Measurements from ENCODE around the gene RNF214.
"Not testable (repeated sequence)": the region's sequence is repeated elsewhere in the genome, so short reads cannot be mapped to it uniquely, and the experiment has no call there.

The RNF214 gene

GRCh38 chr11:117232092-117232878, at the start of gene RNF214:
Gene RNF214, plus strand, starts transcription at chr11:117232671. Its CDS starts 1,602 bp downstream, at chr11:117234273.
- TF ChIP-seq ZNF8 (CRISPR knock-in tag; IDR thresholded peaks at IDR 0.05) (no peak), ISL1 (CRISPR knock-in tag; IDR thresholded peaks at IDR 0.05) (no peak), ZNF565 (CRISPR knock-in tag; conservative IDR thresholded peaks at IDR 0.05; ENCODE audit: low read depth) (no peak), CSRNP3 (CRISPR knock-in tag; IDR thresholded peaks at IDR 0.05) (no peak), CREB5 (CRISPR knock-in tag; IDR thresholded peaks at IDR 0.05; ENCODE audit: low read depth) (no peak), SNAI2 (CRISPR knock-in tag; IDR thresholded peaks at IDR 0.05) (no peak), ZFP30 (CRISPR knock-in tag; IDR thresholded peaks at IDR 0.05) (no peak), RARB (CRISPR knock-in tag; IDR thresholded peaks at IDR 0.05) (no peak), CSDC2 (CRISPR knock-in tag; IDR thresholded peaks at IDR 0.05) (no peak)
- peak; percentile 87 for ATAC-seq

- ATAC-seq, result not testable (repeated sequence)
Observed at GRCh38 chr11:117183178-117183577, 49.3 kb upstream of the RNF214 start.

GRCh38 chr11:117183724-117184349, 48.6 kb upstream of the RNF214 start:
- TF ChIP-seq ZC3H10 (CRISPR knock-in tag; IDR thresholded peaks at IDR 0.05) (no peak), ISL1 (CRISPR knock-in tag; IDR thresholded peaks at IDR 0.05) (no peak), CSRNP3 (CRISPR knock-in tag; IDR thresholded peaks at IDR 0.05) (no peak), SNAI2 (CRISPR knock-in tag; IDR thresholded peaks at IDR 0.05) (no peak), ZFP30 (CRISPR knock-in tag; IDR thresholded peaks at IDR 0.05) (no peak), OSR1 (CRISPR knock-in tag; IDR thresholded peaks at IDR 0.05) (no peak), CREB5 (CRISPR knock-in tag; IDR thresholded peaks at IDR 0.05; ENCODE audit: low read depth) (no peak), ZFP3 (CRISPR knock-in tag; IDR thresholded peaks at IDR 0.05) (no peak), TOX (CRISPR knock-in tag; IDR thresholded peaks at IDR 0.05; ENCODE audit: borderline replicate concordance) (no peak), ARNTL (CRISPR knock-in tag; IDR thresholded peaks at IDR 0.05; ENCODE audit: borderline replicate concordance, low read depth) (no peak), ZNF8 (CRISPR knock-in tag; IDR thresholded peaks at IDR 0.05) (no peak), GLIS3 (CRISPR knock-in tag; IDR thresholded peaks at IDR 0.05) (no peak), TCF4 (CRISPR knock-in tag; IDR thresholded peaks at IDR 0.05; ENCODE audit: borderline replicate concordance) (no peak), ESRRG (CRISPR knock-in tag; IDR thresholded peaks at IDR 0.05) (no peak), RARB (CRISPR knock-in tag; IDR thresholded peaks at IDR 0.05) (no peak), PATZ1 (CRISPR knock-in tag; IDR thresholded peaks at IDR 0.05; ENCODE audit: borderline replicate concordance) (no peak), POU6F1 (CRISPR knock-in tag; IDR thresholded peaks at IDR 0.05; ENCODE audit: borderline replicate concordance, low read depth) (no peak), ZNF565 (CRISPR knock-in tag; conservative IDR thresholded peaks at IDR 0.05; ENCODE audit: low read depth) (no peak), PPARA (CRISPR knock-in tag; IDR thresholded peaks at IDR 0.05; ENCODE audit: borderline replicate concordance) (no peak), BACH2 (CRISPR knock-in tag; IDR thresholded peaks at IDR 0.05; ENCODE audit: borderline replicate concordance) (no peak)
- no peak for ATAC-seq

All from SK-N-SH treated with all-trans-retinoic acid at 6 μM for 48 hours (cell line).